ENCODE results near the gene LRP1.

Gene LRP1

GRCh38 chr12:57240926-57241401 is 112.7 kb downstream of the LRP1 start:
- no peak for DNase-seq

GRCh38 chr12:57241402-57242310 is 113.4 kb downstream of the LRP1 start:
- DNase-seq = no peak

- DNase-seq = peak; percentile 66
Observed at GRCh38 chr12:57242329-57242690, 114.0 kb downstream of the LRP1 start.

GRCh38 chr12:57242691-57243454 is 114.6 kb downstream of the LRP1 start:
- DNase-seq = peak; percentile 76

GRCh38 chr12:57243521-57244311 is 115.4 kb downstream of the LRP1 start:
- peak; percentile 83 for DNase-seq

- DNase-seq = no peak
Observed at GRCh38 chr12:57244312-57244696, 116.0 kb downstream of the LRP1 start.

- no peak for DNase-seq
Observed at GRCh38 chr12:57247041-57247440, 118.8 kb downstream of the LRP1 start.

GRCh38 chr12:57248934-57249742 is 120.9 kb downstream of the LRP1 start:
- DNase-seq = no peak

GRCh38 chr12:57250541-57250940 is 122.3 kb downstream of the LRP1 start:
- no peak for DNase-seq

GRCh38 chr12:57250956-57251355 is 122.7 kb downstream of the LRP1 start, which contains the start of gene STAC3:
Gene STAC3, minus strand, starts transcription at chr12:57251187. Its CDS starts 1,551 bp downstream, at chr12:57249636.
- DNase-seq = no peak

- DNase-seq = no peak
Observed at GRCh38 chr12:57254506-57255280, 126.4 kb downstream of the LRP1 start.

- DNase-seq = no peak
Observed at GRCh38 chr12:57255916-57256315, 127.6 kb downstream of the LRP1 start.

GRCh38 chr12:57258977-57259970 is 131.0 kb downstream of the LRP1 start:
- DNase-seq = no peak

GRCh38 chr12:57260366-57260765 is 132.1 kb downstream of the LRP1 start:
- DNase-seq = no peak

GRCh38 chr12:57261428-57261865 is 133.2 kb downstream of the LRP1 start:
- no peak for DNase-seq

- no peak for DNase-seq
Observed at GRCh38 chr12:57262126-57262822, 134.0 kb downstream of the LRP1 start.
